ENCODE measurements around the gene GALNT10.

The GALNT10 gene

DNA sequence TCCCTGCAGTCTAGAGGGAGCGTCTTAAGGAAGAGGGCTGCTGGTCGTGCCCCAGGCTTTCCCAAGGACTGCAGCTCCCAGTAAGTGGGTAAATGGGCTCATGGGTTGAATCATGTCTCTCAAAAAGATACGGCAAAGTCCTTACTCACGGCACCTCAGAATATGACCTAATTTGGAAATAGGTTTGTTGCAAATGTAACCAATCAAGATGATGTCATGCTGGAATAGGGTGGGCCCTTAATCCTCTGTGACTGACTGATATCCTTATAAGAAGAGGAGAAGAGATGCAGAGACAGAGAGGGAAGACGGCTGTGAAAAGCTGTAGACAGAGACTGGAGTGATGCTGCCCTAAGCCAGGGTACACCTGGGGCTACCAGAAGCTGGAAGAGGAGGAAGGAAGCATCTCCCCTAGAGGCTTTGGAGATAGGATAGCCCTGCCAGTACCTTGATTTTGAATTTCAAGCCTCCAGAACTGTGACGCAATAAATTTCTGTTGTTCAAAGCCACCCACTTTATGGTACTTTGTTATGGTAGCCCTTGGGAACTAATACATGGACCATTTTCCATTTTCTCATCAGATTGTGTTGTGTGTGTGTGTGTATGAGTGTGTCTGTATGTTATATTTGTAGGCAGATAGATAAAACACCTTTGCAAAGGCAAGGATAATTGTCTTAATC lies 15.0 kb downstream of the GALNT10 start:
- Histone ChIP-seq H3F3A (ENCODE audit: control insufficient read depth, insufficient read depth) (no peaks in the 10 kb centered on the region), H3K79me2 (ENCODE audit: control insufficient read depth, low read length) (no peaks in the 10 kb centered on the region), H3K9me2 (replicated peaks; ENCODE audit: control insufficient read depth, low read length) (no peaks in the 10 kb centered on the region), H4K20me1 (ENCODE audit: control insufficient read depth, insufficient read depth, low read depth, low read length) (no peaks in the 10 kb centered on the region), H3K27ac (ENCODE audit: low read depth, low read length) (no peak overlapping the region), H3K36me3 (ENCODE audit: control insufficient read depth, low read length) (no peaks in the 10 kb centered on the region), H3K4me2 (ENCODE audit: low read length) (no peak overlapping the region), H3K27me3 (ENCODE audit: control insufficient read depth, low read length) (no peaks in the 10 kb centered on the region; the same call in 1 of the 2 replicates), H3K4me1 (ENCODE audit: control insufficient read depth, low read length) (no peaks in the 10 kb centered on the region), H3K9me3 (ENCODE audit: control insufficient read depth, insufficient read depth, low read length) (no peaks in the 10 kb centered on the region), H3K4me3 (ENCODE audit: low read length) (no peak overlapping the region)
- no peak for TF ChIP-seq EZH2phosphoT487 (IDR thresholded peaks at IDR 0.05; ENCODE audit: borderline replicate concordance, low read length)
- TF ChIP-seq, protein P1, sequence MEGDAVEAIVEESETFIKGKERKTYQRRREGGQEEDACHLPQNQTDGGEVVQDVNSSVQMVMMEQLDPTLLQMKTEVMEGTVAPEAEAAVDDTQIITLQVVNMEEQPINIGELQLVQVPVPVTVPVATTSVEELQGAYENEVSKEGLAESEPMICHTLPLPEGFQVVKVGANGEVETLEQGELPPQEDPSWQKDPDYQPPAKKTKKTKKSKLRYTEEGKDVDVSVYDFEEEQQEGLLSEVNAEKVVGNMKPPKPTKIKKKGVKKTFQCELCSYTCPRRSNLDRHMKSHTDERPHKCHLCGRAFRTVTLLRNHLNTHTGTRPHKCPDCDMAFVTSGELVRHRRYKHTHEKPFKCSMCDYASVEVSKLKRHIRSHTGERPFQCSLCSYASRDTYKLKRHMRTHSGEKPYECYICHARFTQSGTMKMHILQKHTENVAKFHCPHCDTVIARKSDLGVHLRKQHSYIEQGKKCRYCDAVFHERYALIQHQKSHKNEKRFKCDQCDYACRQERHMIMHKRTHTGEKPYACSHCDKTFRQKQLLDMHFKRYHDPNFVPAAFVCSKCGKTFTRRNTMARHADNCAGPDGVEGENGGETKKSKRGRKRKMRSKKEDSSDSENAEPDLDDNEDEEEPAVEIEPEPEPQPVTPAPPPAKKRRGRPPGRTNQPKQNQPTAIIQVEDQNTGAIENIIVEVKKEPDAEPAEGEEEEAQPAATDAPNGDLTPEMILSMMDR (IDR thresholded peaks at IDR 0.05; ENCODE audit: low read depth, low read length, poor library complexity, severe bottlenecking): no peak

DNA sequence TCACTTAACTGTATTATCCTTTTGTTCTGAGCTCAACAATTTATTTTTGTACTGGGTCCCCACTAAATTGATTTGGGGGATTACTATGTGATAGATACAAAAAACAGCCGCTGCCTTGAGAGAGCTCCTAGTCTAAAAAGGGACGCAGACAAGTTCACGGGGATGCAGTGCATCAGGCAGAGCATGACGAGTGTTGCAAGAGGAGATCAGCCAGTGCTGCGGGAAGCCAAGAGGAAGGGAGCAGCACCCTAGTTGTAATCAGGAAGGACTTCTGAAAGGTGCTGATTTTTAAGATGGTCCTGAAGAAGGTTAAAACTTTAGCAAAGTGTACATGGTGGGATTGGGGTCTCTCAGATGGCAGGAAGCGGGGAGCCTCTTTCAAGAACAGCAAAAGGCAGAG lies 15.8 kb downstream of the GALNT10 start:
- Histone ChIP-seq H3K4me1 (ENCODE audit: control insufficient read depth, low read length) (no peaks in the 10 kb centered on the region), H3K27ac (ENCODE audit: low read depth, low read length) (no peak overlapping the region), H3F3A (ENCODE audit: control insufficient read depth, insufficient read depth) (no peaks in the 10 kb centered on the region), H3K4me2 (ENCODE audit: low read length) (no peak overlapping the region), H4K20me1 (ENCODE audit: control insufficient read depth, insufficient read depth, low read depth, low read length) (no peaks in the 10 kb centered on the region), H3K27me3 (ENCODE audit: control insufficient read depth, low read length) (no peaks in the 10 kb centered on the region; the same call in 1 of the 2 replicates), H3K36me3 (ENCODE audit: control insufficient read depth, low read length) (no peaks in the 10 kb centered on the region), H3K9me3 (ENCODE audit: control insufficient read depth, insufficient read depth, low read length) (no peaks in the 10 kb centered on the region), H3K4me3 (ENCODE audit: low read length) (no peak overlapping the region), H3K79me2 (ENCODE audit: control insufficient read depth, low read length) (no peaks in the 10 kb centered on the region), H3K9me2 (replicated peaks; ENCODE audit: control insufficient read depth, low read length) (no peaks in the 10 kb centered on the region)
- TF ChIP-seq EZH2phosphoT487 (IDR thresholded peaks at IDR 0.05; ENCODE audit: borderline replicate concordance, low read length): no peak
- TF ChIP-seq, protein P1 (IDR thresholded peaks at IDR 0.05; ENCODE audit: low read depth, low read length, poor library complexity, severe bottlenecking): no peak

- no peak overlapping the region for H3K4me3 ChIP-seq (ENCODE audit: low read length)
- H3K4me1 ChIP-seq (ENCODE audit: control insufficient read depth, low read length): no peaks in the 10 kb centered on the region
- no peaks in the 10 kb centered on the region for H3K36me3 ChIP-seq (ENCODE audit: control insufficient read depth, low read length)
- H3K79me2 ChIP-seq (ENCODE audit: control insufficient read depth, low read length): no peaks in the 10 kb centered on the region
- no peaks in the 10 kb centered on the region for H3F3A ChIP-seq (ENCODE audit: control insufficient read depth, insufficient read depth)
- no peaks in the 10 kb centered on the region; the same call in 1 of the 2 replicates for H3K27me3 ChIP-seq (ENCODE audit: control insufficient read depth, low read length)
- TF ChIP-seq, protein P1 (IDR thresholded peaks at IDR 0.05; ENCODE audit: low read depth, low read length, poor library complexity, severe bottlenecking): no peak
- TF ChIP-seq EZH2phosphoT487 (IDR thresholded peaks at IDR 0.05; ENCODE audit: borderline replicate concordance, low read length): no peak
- no peak overlapping the region for H3K27ac ChIP-seq (ENCODE audit: low read depth, low read length)
- H3K9me2 ChIP-seq (replicated peaks; ENCODE audit: control insufficient read depth, low read length): no peaks in the 10 kb centered on the region
- H4K20me1 ChIP-seq (ENCODE audit: control insufficient read depth, insufficient read depth, low read depth, low read length): no peaks in the 10 kb centered on the region
- no peak overlapping the region for H3K4me2 ChIP-seq (ENCODE audit: low read length)
- H3K9me3 ChIP-seq (ENCODE audit: control insufficient read depth, insufficient read depth, low read length): no peaks in the 10 kb centered on the region
Measured at GRCh38 chr5:154207204-154207603, 16.7 kb downstream of the GALNT10 start.
